WTC11 (cell line): ENCODE results near the gene KLK3. TPM values are rescaled to one million over a fixed set of nuclear protein-coding genes. Genes with fewer than 3 reads are reported as not detected.

Experiments
- ATAC-seq: fragments of 200-7000 bp; cut with Tn5 transposase; 2 replicates; pipeline ENCODE4 v1.10.0; 2021; ENCODE audit warnings: mild to moderate bottlenecking, moderate library complexity
- CTCF ChIA-PET: fragments of 300-600 bp; sonication (Branson Sonifier 250); formaldehyde crosslinking; loops from one replicate; lab custom pipeline; 2021; ENCODE audit warnings: antibody characterized with exemption; lab: Charles Lee
- POLR2A ChIA-PET: fragments of 350-600 bp; sonication (Branson Sonifier 250); formaldehyde crosslinking; loops from one replicate; lab custom pipeline; 2021; ENCODE audit warnings: antibody characterized with exemption; lab: Charles Lee
- DNase-seq: peaks from one replicate; pipeline ENCODE4 v3.0.0; 2021; ENCODE audit warnings: low spot score
- H3K27ac Mint-ChIP-seq: 2 replicates; pipeline ENCODE4 v1.8.0; 2021; ENCODE audit warnings: mixed read lengths
- H3K27me3 Mint-ChIP-seq: 2 replicates; pipeline ENCODE4 v1.8.0; 2021; ENCODE audit warnings: low read depth, mild to moderate bottlenecking, moderate library complexity, mixed read lengths
- H3K36me3 Mint-ChIP-seq: 2 replicates; pipeline ENCODE4 v1.8.0; 2021; ENCODE audit warnings: mixed read lengths
- H3K4me1 Mint-ChIP-seq: 2 replicates; pipeline ENCODE4 v1.8.0; 2022; ENCODE audit warnings: mixed read lengths
- H3K4me3 Mint-ChIP-seq: 2 replicates; pipeline ENCODE4 v1.8.0; 2021; ENCODE audit warnings: mild to moderate bottlenecking, moderate library complexity, mixed read lengths
- H3K9me3 Mint-ChIP-seq: 2 replicates; pipeline ENCODE4 v1.8.0; 2021; ENCODE audit warnings: mixed read lengths
- AFF4 ChIP-seq: sonication (generic); formaldehyde crosslinking; IDR thresholded peaks from 2 replicates; pipeline ENCODE4 v1.8.1; 2023; ENCODE audit warnings: mild to moderate bottlenecking, missing genetic modification reagents, borderline replicate concordance
- CTCF ChIP-seq: fragments of 200-600 bp; IDR thresholded peaks from 2 replicates; pipeline ENCODE4 v1.8.0; 2022; ENCODE audit warnings: antibody characterized with exemption
- E2F4 ChIP-seq: sonication (generic); formaldehyde crosslinking; IDR thresholded peaks from 2 replicates; pipeline ENCODE4 v1.8.1; 2022; ENCODE audit warnings: low read depth, mild to moderate bottlenecking, moderate library complexity, missing genetic modification reagents, borderline replicate concordance
- ELF4 ChIP-seq: sonication (generic); formaldehyde crosslinking; IDR thresholded peaks from 2 replicates; pipeline ENCODE4 v1.8.1; 2022; ENCODE audit warnings: low read depth, mild to moderate bottlenecking, moderate library complexity, missing genetic modification reagents
- EMX1 ChIP-seq: fragments of 250-450 bp; sonication (Bioruptor Pico); IDR thresholded peaks from 2 replicates; pipeline ENCODE4 v1.8.0; 2021; ENCODE audit warnings: mild to moderate bottlenecking
- ETV6 ChIP-seq: sonication (generic); formaldehyde crosslinking; IDR thresholded peaks from 2 replicates; pipeline ENCODE4 v1.8.1; 2022; ENCODE audit warnings: mild to moderate bottlenecking, missing genetic modification reagents
- FOXP4 ChIP-seq: sonication (generic); formaldehyde crosslinking; IDR thresholded peaks from 2 replicates; pipeline ENCODE4 v1.8.0; 2022; ENCODE audit warnings: mild to moderate bottlenecking, missing genetic modification reagents
- IRF2 ChIP-seq: sonication (generic); formaldehyde crosslinking; IDR thresholded peaks from 2 replicates; pipeline ENCODE4 v1.8.0; 2022; ENCODE audit warnings: low read depth, missing genetic modification reagents, borderline replicate concordance
- JUN ChIP-seq: sonication (generic); formaldehyde crosslinking; IDR thresholded peaks from 2 replicates; pipeline ENCODE4 v1.8.0; 2023; ENCODE audit warnings: mild to moderate bottlenecking, missing genetic modification reagents
- NR2C2 ChIP-seq: sonication (generic); formaldehyde crosslinking; IDR thresholded peaks from 2 replicates; pipeline ENCODE4 v1.8.0; 2022; ENCODE audit warnings: mild to moderate bottlenecking, missing genetic modification reagents
- SP1 ChIP-seq: sonication (generic); formaldehyde crosslinking; conservative IDR thresholded peaks from 2 replicates; pipeline ENCODE4 v1.8.1; 2022; ENCODE audit warnings: missing genetic modification reagents
- STAT6 ChIP-seq: sonication (generic); formaldehyde crosslinking; conservative IDR thresholded peaks from 2 replicates; pipeline ENCODE4 v1.8.1; 2023; ENCODE audit warnings: mild to moderate bottlenecking, low read depth, missing genetic modification reagents, moderate library complexity
- USF2 ChIP-seq: sonication (generic); formaldehyde crosslinking; IDR thresholded peaks from 2 replicates; pipeline ENCODE4 v1.8.1; 2023; ENCODE audit warnings: mild to moderate bottlenecking, missing genetic modification reagents, moderate library complexity
- ZNF219 ChIP-seq: sonication (generic); formaldehyde crosslinking; IDR thresholded peaks from 2 replicates; pipeline ENCODE4 v1.8.0; 2023; ENCODE audit warnings: missing genetic modification reagents, mild to moderate bottlenecking, borderline replicate concordance
- ZNF423 ChIP-seq: fragments of 250-450 bp; sonication (Bioruptor Pico); IDR thresholded peaks from 2 replicates; pipeline ENCODE4 v2.1.2; 2022; ENCODE audit warnings: mild to moderate bottlenecking, moderate library complexity
- total RNA-seq: library from RNA; stranded (reverse); gene quantifications from 3 replicates; pipeline ENCODE4 v1.2.3, GENCODE V29; 2021

Gene KLK3
- total RNA-seq, 1 experiment from 2014 or later = 0.13 TPM

GRCh38 chr19:50874211-50874610 lies 19.5 kb downstream of the KLK3 start:
- DNase-seq (no peak), ATAC-seq (no peak)
- POLR2A ChIA-PET = no interaction called here
- Mint-ChIP-seq H3K4me1 (peaks cover 3% of the 10 kb centered on the region; the same call in 1 of the 2 replicates), H3K27ac (no peak overlapping the region), H3K36me3 (no peaks in the 10 kb centered on the region), H3K9me3 (peaks cover 5% of the 10 kb centered on the region; the same call in 1 of the 2 replicates), H3K27me3 (peaks cover 38% of the 10 kb centered on the region), H3K4me3 (no peak overlapping the region)
- TF ChIP-seq NR2C2 (no peak), IRF2 (no peak), SP1 (CRISPR knock-in tag) (no peak), AFF4 (CRISPR knock-in tag) (no peak), ELF4 (CRISPR knock-in tag) (no peak), EMX1 (CRISPR knock-in tag) (no peak), CTCF (no peak), ETV6 (no peak), JUN (CRISPR knock-in tag) (no peak), ZNF219 (CRISPR knock-in tag) (no peak), ZNF423 (CRISPR knock-in tag) (no peak), USF2 (CRISPR knock-in tag) (no peak), E2F4 (no peak), FOXP4 (no peak), STAT6 (CRISPR knock-in tag) (no peak)
- CTCF ChIA-PET = no interaction called here
